ENCODE measurements around the gene CALML5. TPM values are rescaled to one million over a fixed set of nuclear protein-coding genes. Genes with fewer than 3 reads are reported as not detected.
A peak's percentile ranks its signal among the peaks of the same experiment; 100 is the strongest.

The CALML5 gene
- total and polyA plus RNA-seq, 9 of the 15 experiments (the other 6 are each of a cell fraction or from before 2014, with no cell fraction given), result not detected

DNA sequence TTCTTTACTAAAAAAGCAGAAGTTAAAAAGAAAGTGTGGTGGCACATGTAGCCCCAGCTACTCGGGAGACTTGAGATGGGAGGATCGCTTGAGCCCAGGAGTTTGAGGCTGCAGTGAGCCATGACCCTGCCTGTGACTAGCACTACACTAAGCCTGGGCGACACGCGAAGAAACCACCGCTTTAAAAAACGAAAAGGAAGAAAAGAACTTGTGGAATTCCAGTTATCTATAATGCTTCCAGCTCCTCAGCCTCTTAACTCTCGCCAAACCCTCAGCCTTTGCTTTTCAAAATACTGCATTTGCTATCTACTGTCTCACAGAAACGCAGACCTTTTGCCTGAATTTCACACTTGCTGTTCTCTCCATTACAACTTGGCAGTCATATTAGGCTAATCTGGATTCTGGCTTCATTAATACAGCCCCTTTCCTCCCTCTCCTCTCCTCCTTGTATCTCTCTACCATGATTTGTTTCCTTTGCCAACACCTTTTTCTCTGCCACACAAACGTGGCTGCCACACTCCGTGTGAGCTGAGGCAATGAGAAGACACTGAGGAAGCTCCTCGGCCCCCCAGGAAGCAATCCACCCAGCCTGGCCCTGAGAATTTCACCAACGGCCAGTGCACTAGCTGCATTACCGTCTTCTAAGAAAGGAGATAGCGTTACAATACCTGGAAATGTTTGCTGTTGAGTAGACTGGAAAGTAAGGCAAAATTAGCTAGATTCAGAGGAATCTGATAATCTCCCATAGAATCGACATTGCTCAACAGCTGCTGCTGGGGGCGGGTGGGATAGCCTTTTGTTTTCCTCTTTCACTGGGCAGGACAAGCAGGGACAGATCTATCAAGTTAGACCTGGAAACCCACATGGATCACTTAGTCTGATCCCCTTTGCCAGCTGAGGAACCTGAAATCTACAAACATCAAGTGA lies 37.2 kb downstream of the CALML5 start (continued):
- TF ChIP-seq MGA (IDR thresholded peaks at IDR 0.05) (peak; percentile 36; the same call in 1 of the 2 replicates), DDX20 (tag; IDR thresholded peaks at IDR 0.05; ENCODE audit: low read depth) (no peak), PPARD (CRISPR knock-in tag; IDR thresholded peaks at IDR 0.05) (no peak), SIN3A (IDR thresholded peaks at IDR 0.05; ENCODE audit: borderline replicate concordance in 2 of 2, control insufficient read depth in 1 of 2, low read depth in 2 of 2, low read length in 2 of 2) (no peak), TARDBP (IDR thresholded peaks at IDR 0.05) (0 out of 2 replicates have a peak, but pooled peaks have one; percentile 9), ZNF785 (CRISPR knock-in tag; IDR thresholded peaks at IDR 0.05) (no peak), VEZF1 (CRISPR knock-in tag; IDR thresholded peaks at IDR 0.05) (peak; percentile 24)
